Kidney (tissue), 14 donors: Measurements from ENCODE around the gene TM9SF3. TPM values are rescaled to one million over a fixed set of nuclear protein-coding genes. Genes with fewer than 3 reads are reported as not detected.

Experiments
- DNase-seq, 5 donors: peaks; one replicate each; pipeline ENCODE4 v3.0.0-alpha.2; 2013 to 2020
- FAIRE-seq: peaks from 2 replicates; lab custom pipeline; 2012; peaks lifted over from hg19 to GRCh38; lab: Jason Lieb, UNC
- H3K27ac ChIP-seq, 2 donors: one replicate each; pipeline ENCODE4 v1.7.0; 2013; ENCODE audit warnings: low read depth in 2 of 2, low read length in 2 of 2, inconsistent platforms in 1 of 2
- H3K27me3 ChIP-seq: one replicate; pipeline ENCODE4 v1.7.1; 2013; ENCODE audit warnings: low read length, inconsistent platforms; ENCODE audit not compliant: control insufficient read depth, insufficient read depth
- H3K36me3 ChIP-seq, 3 donors: one replicate each; pipeline versions ENCODE4 v1.7.0 to v1.7.1; 2013; ENCODE audit warnings: low read length in 3 of 3, control low read depth in 1 of 3, inconsistent platforms in 1 of 3; ENCODE audit not compliant: insufficient read depth in 3 of 3, control insufficient read depth in 2 of 3
- H3K4me1 ChIP-seq, 3 donors: one replicate each; pipeline versions ENCODE4 v1.7.0 to v1.7.1; 2013; ENCODE audit warnings: low read length in 3 of 3, inconsistent platforms in 1 of 3, low read depth in 1 of 3; ENCODE audit not compliant: control insufficient read depth in 2 of 3, insufficient read depth in 2 of 3
- H3K4me3 ChIP-seq, 3 donors: one replicate each; pipeline versions ENCODE4 v1.7.0 to v1.8.1; 2013; ENCODE audit warnings: low read length in 3 of 3, control low read depth in 1 of 3, inconsistent platforms in 1 of 3
- H3K9ac ChIP-seq, 3 donors: one replicate each; pipeline versions ENCODE4 v1.7.0 to v1.7.1; 2013; ENCODE audit warnings: low read length in 3 of 3, control low read depth in 1 of 3, inconsistent platforms in 1 of 3
- H3K9me3 ChIP-seq, 3 donors: one replicate each; pipeline versions ENCODE4 v1.7.0 to v1.7.1; 2013; ENCODE audit warnings: low read length in 3 of 3, control low read depth in 1 of 3, inconsistent platforms in 1 of 3; ENCODE audit not compliant: control insufficient read depth in 2 of 3, insufficient read depth in 1 of 3
- intact Hi-C: fragments of 100-400 bp; cut with DNase I; formaldehyde crosslinking; loops from one replicate; pipeline ENCODE4 v1.11.1; 2022
- polyA plus RNA-seq: library from polyadenylated mRNA; stranded (reverse); fragments of 350-450 nt; fragmentation: Illumina TruSeq; extraction: RNeasy Lipid Tissue Mini Kit (QIAGEN cat#74804); gene quantifications from one replicate; pipeline ENCODE4 v1.2.3, GENCODE V29; 2014; ENCODE audit warnings: low read depth, low replicate concordance; ENCODE audit not compliant: insufficient read depth
- total RNA-seq: library from RNA; stranded (reverse); fragmentation: NEBNext Ultra II Directional; extraction: Animal tissue kit (Norgen Biotek cat#: 25700); gene quantifications from one replicate; pipeline ENCODE4 v1.2.1, GENCODE V29; 2021
- TF ChIP-seq, protein P1 (sequence below): IDR thresholded peaks from 3 replicates; pipeline ENCODE4 v1.5.1; 2012; ENCODE audit warnings: mild to moderate bottlenecking, moderate library complexity, borderline replicate concordance; ENCODE audit not compliant: insufficient read depth; ENCODE audit errors: extremely low read depth
- donor health status: control.
- donor health status: control.
- donor health status: control.
- donor health status: control.
- donor health status: control.
- donor health status: DM: yes; HTN: yes; CAD: no.
- donor health status: Normal renal cell carcinoma (clear cell type).

TM9SF3 gene
- total and polyA plus RNA-seq, 2 donors from 2014 or later: 42.7 to 144 TPM

DNA sequence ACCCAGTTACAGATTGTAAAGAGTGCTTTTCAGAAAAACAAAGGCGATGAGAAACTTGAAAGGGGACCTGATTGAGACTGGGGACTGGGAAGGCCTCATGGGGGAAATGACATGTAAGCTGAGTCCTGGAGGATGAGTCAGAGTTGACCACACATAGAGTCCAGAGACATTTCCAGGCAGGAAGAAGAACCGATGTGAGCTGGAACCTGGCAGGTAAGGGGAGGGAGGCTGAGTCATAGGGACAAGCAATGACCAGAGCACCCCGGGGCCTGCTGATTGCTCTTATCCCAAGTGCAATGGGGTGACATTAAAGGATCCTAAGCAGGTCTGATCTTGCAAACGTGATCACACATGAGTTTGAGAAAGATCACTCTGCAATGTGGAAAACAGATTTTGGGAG lies 84.8 kb downstream of the TM9SF3 start:
- H3K36me3 ChIP-seq: no peaks in the 10 kb centered on the region
- no peaks in the 10 kb centered on the region for H3K4me1 ChIP-seq
- no peak overlapping the region for H3K27ac ChIP-seq
- FAIRE-seq: no peak
- TF ChIP-seq, protein P1, sequence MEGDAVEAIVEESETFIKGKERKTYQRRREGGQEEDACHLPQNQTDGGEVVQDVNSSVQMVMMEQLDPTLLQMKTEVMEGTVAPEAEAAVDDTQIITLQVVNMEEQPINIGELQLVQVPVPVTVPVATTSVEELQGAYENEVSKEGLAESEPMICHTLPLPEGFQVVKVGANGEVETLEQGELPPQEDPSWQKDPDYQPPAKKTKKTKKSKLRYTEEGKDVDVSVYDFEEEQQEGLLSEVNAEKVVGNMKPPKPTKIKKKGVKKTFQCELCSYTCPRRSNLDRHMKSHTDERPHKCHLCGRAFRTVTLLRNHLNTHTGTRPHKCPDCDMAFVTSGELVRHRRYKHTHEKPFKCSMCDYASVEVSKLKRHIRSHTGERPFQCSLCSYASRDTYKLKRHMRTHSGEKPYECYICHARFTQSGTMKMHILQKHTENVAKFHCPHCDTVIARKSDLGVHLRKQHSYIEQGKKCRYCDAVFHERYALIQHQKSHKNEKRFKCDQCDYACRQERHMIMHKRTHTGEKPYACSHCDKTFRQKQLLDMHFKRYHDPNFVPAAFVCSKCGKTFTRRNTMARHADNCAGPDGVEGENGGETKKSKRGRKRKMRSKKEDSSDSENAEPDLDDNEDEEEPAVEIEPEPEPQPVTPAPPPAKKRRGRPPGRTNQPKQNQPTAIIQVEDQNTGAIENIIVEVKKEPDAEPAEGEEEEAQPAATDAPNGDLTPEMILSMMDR: no peak
- H3K9me3 ChIP-seq: no peaks in the 10 kb centered on the region
- intact Hi-C loops: no loop called here
- no peaks in the 10 kb centered on the region for H3K27me3 ChIP-seq
- H3K4me3 ChIP-seq: no peak overlapping the region
- H3K9ac ChIP-seq: no peak overlapping the region
- no peak for DNase-seq

DNA sequence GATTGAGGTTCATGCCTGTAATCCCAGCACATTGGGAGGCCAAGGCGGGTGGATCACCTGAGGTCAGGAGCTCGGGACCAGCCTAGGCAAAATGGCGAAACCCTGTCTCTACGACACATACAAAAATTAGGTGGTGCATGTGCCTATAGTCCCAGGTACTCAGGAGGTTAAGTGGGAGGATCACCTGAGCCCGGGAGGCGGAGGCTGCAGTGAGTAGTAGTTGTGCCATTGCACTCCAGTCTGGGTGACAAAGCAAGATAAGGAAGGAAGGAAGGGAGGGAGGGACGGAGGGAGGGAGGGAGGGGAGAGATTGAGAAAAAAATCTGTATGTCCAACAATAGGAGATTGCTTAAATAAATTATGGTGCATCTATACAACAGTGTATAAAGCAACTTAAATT lies 86.3 kb downstream of the TM9SF3 start:
- TF ChIP-seq, protein P1: no peak
- H3K27ac ChIP-seq: no peak overlapping the region
- no peaks in the 10 kb centered on the region for H3K4me1 ChIP-seq
- H3K9me3 ChIP-seq: no peaks in the 10 kb centered on the region
- FAIRE-seq (no peak), DNase-seq (no peak)
- no peaks in the 10 kb centered on the region for H3K27me3 ChIP-seq
- H3K36me3 ChIP-seq: no peaks in the 10 kb centered on the region
- H3K9ac ChIP-seq: no peak overlapping the region
- intact Hi-C loops: no loop called here
- H3K4me3 ChIP-seq: no peak overlapping the region

DNA sequence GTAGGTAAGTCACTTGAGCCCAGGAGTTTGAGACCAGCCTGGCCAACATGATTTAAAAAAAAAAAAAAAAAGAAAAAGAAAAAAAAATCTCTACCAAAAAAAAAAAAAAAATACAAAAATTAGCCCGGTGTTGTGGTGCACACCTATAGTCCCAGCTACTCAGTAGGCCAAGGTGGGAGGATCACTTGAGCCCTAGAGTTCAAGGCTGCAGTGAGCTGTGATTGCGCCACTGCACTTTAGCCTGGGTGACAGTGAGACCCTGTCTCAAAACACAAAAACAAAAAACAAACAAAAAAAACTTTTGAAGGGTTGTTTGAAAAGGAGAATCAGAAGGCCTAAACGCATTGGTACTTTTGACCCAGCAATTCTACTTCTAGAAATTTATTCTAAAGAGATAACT lies 86.8 kb downstream of the TM9SF3 start:
- H3K9ac ChIP-seq: no peak overlapping the region
- H3K9me3 ChIP-seq: no peaks in the 10 kb centered on the region
- FAIRE-seq (no peak), DNase-seq (no peak)
- no peaks in the 10 kb centered on the region for H3K4me1 ChIP-seq
- H3K4me3 ChIP-seq: no peak overlapping the region
- no peak overlapping the region for H3K27ac ChIP-seq
- TF ChIP-seq, protein P1: no peak
- no peaks in the 10 kb centered on the region for H3K27me3 ChIP-seq
- intact Hi-C loops: no loop called here
- no peaks in the 10 kb centered on the region for H3K36me3 ChIP-seq

DNA sequence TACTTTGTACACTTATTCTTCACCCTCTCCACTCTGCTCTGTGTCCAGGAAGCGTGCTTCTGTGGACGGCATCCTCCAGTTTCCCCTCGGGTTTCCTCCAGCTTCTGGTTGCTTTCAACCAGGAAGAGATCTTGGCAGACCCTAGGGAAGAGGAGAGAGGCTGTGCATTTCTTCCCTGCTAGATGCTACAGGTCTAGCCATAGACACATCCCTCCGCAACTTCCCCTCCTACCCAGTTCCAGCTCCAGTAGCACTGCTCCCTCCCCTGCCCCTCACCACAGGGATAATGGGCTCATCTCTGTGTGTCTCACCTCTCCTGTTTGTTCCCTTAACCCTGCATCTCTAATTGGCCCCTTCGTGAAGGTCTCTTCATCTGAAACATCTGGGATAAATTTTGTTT lies 89.4 kb downstream of the TM9SF3 start:
- no peaks in the 10 kb centered on the region for H3K36me3 ChIP-seq
- intact Hi-C loops: no loop called here
- H3K9me3 ChIP-seq: no peaks in the 10 kb centered on the region
- no peak for DNase-seq
- no peaks in the 10 kb centered on the region for H3K4me1 ChIP-seq
- H3K9ac ChIP-seq: no peak overlapping the region
- H3K27me3 ChIP-seq: no peaks in the 10 kb centered on the region
- H3K4me3 ChIP-seq: no peak overlapping the region
- TF ChIP-seq, protein P1: no peak
- no peak for FAIRE-seq
- H3K27ac ChIP-seq: no peak overlapping the region
